Activated T-cell treated with anti-CD3 and anti-CD28 coated beads, Interleukin-2, amount 50 U/mL, for 72 hours (primary cell): ENCODE results near the gene KRT5. TPM values are rescaled to one million over a fixed set of nuclear protein-coding genes. Genes with fewer than 3 reads are reported as not detected.
"Not testable (repeated sequence)": the region's sequence is repeated elsewhere in the genome, so short reads cannot be mapped to it uniquely, and the experiment has no call there.

ENCODE experiments used
- ATAC-seq, 2 donors: fragments of 150-1000 bp; cut with Tn5 transposase; replicated peaks in 1 of 2; 2 replicates each; pipeline ENCODE4 v1.10.0; 2021; ENCODE audit warnings: moderate library complexity in 2 of 2, mild to moderate bottlenecking in 1 of 2
- DNase-seq, 2 donors: peaks; one replicate each; pipeline ENCODE4 v3.0.0; 2021 to 2022; ENCODE audit warnings: mixed read lengths in 1 of 2
- H3K27ac Mint-ChIP-seq: one replicate; pipeline ENCODE4 v1.8.0; 2022; ENCODE audit warnings: mild to moderate bottlenecking, moderate library complexity, mixed read lengths
- H3K27me3 Mint-ChIP-seq: one replicate; pipeline ENCODE4 v1.8.0; 2022; ENCODE audit warnings: low read depth, mixed read lengths
- H3K36me3 Mint-ChIP-seq, 2 donors: one replicate each; pipeline ENCODE4 v1.8.0; 2022; ENCODE audit warnings: mixed read lengths in 2 of 2, mild to moderate bottlenecking in 1 of 2; ENCODE audit not compliant: insufficient read depth in 2 of 2
- H3K4me1 Mint-ChIP-seq: one replicate; pipeline ENCODE4 v1.8.0; 2022; ENCODE audit warnings: low read depth, mixed read lengths
- H3K4me3 Mint-ChIP-seq, 2 donors: one replicate each; pipeline ENCODE4 v1.8.0; 2022; ENCODE audit warnings: mild to moderate bottlenecking in 2 of 2, mixed read lengths in 2 of 2, moderate library complexity in 2 of 2
- H3K9me3 Mint-ChIP-seq, 2 donors: one replicate each; pipeline ENCODE4 v1.8.0; 2022; ENCODE audit warnings: mixed read lengths in 2 of 2
- total RNA-seq, 2 donors: library from RNA; stranded (reverse); gene quantifications; one replicate each; pipeline ENCODE4 v1.2.3, GENCODE V29; 2022

The KRT5 gene
- total RNA-seq, 2 donors from 2014 or later, result not detected

- H3K4me1 Mint-ChIP-seq, result no peaks in the 10 kb centered on the region
- DNase-seq (no peak), ATAC-seq (no peak)
- H3K36me3 Mint-ChIP-seq, result peaks cover 0 to 6% of the 10 kb centered on the region in 2 donors
- no peak overlapping the region for H3K27ac Mint-ChIP-seq
- peaks cover 47% of the 10 kb centered on the region for H3K27me3 Mint-ChIP-seq
- H3K9me3 Mint-ChIP-seq, result peaks cover 5 to 6% of the 10 kb centered on the region in 2 donors
- H3K4me3 Mint-ChIP-seq, result no peak overlapping the region
Observed at GRCh38 chr12:52508211-52508610, 12.0 kb downstream of the KRT5 start.

- H3K9me3 Mint-ChIP-seq, result peaks cover 5 to 6% of the 10 kb centered on the region in 2 donors
- H3K27ac Mint-ChIP-seq, result no peak overlapping the region
- H3K27me3 Mint-ChIP-seq, result peaks cover 40% of the 10 kb centered on the region
- no peak for ATAC-seq
- no peaks in the 10 kb centered on the region for H3K4me1 Mint-ChIP-seq
- no peak overlapping the region for H3K4me3 Mint-ChIP-seq
- no peak for DNase-seq
- peaks cover 0 to 6% of the 10 kb centered on the region in 2 donors for H3K36me3 Mint-ChIP-seq
Observed at GRCh38 chr12:52506858-52507715, 13.1 kb downstream of the KRT5 start.

- H3K36me3 Mint-ChIP-seq, result no peaks in the 10 kb centered on the region
Observed at GRCh38 chr12:52502877-52503276, 17.3 kb downstream of the KRT5 start.

GRCh38 chr12:52501490-52501889 is 18.7 kb downstream of the KRT5 start:
- Mint-ChIP-seq H3K4me1 (no peaks in the 10 kb centered on the region), H3K27ac (no peak overlapping the region), H3K9me3 (no peaks in the 10 kb centered on the region), H3K4me3 (no peak overlapping the region), H3K36me3 (no peaks in the 10 kb centered on the region), H3K27me3 (peaks cover 13% of the 10 kb centered on the region)
- no peak for ATAC-seq
- no peak for DNase-seq

More at GRCh38 chr12:52502877-52503276, 17.3 kb downstream of the KRT5 start:
- Mint-ChIP-seq H3K4me1 (no peaks in the 10 kb centered on the region), H3K9me3 (no peaks in the 10 kb centered on the region), H3K27ac (no peak overlapping the region), H3K27me3 (peaks cover 25% of the 10 kb centered on the region), H3K4me3 (no peak overlapping the region)
- DNase-seq (no peak), ATAC-seq (no peak)

- not testable (repeated sequence) for H3K9me3 Mint-ChIP-seq, H3K4me3 Mint-ChIP-seq, ATAC-seq, DNase-seq, H3K27me3 Mint-ChIP-seq, H3K27ac Mint-ChIP-seq, H3K36me3 Mint-ChIP-seq, H3K4me1 Mint-ChIP-seq
Observed at GRCh38 chr12:52500574-52500973, 19.6 kb downstream of the KRT5 start.

- Mint-ChIP-seq H3K9me3 (no peaks in the 10 kb centered on the region), H3K4me1 (no peaks in the 10 kb centered on the region), H3K27ac (no peak overlapping the region), H3K27me3 (peaks cover 12% of the 10 kb centered on the region), H3K36me3 (no peaks in the 10 kb centered on the region), H3K4me3 (no peak overlapping the region)
- ATAC-seq (no peak), DNase-seq (no peak)
Observed at GRCh38 chr12:52499806-52500560, 20.2 kb downstream of the KRT5 start.

- H3K4me3 Mint-ChIP-seq, result no peak overlapping the region
- H3K36me3 Mint-ChIP-seq, result no peaks in the 10 kb centered on the region
- DNase-seq (no peak), ATAC-seq (no peak)
- H3K9me3 Mint-ChIP-seq, result no peaks in the 10 kb centered on the region
- H3K4me1 Mint-ChIP-seq, result no peaks in the 10 kb centered on the region
- peaks cover 14% of the 10 kb centered on the region for H3K27me3 Mint-ChIP-seq
- no peak overlapping the region for H3K27ac Mint-ChIP-seq
Observed at GRCh38 chr12:52498946-52499345, 21.2 kb downstream of the KRT5 start.

GRCh38 chr12:52497975-52498374 is 22.2 kb downstream of the KRT5 start:
- DNase-seq, result no peak
- no peaks in the 10 kb centered on the region for H3K36me3 Mint-ChIP-seq
- ATAC-seq, result no peak
- H3K4me3 Mint-ChIP-seq, result no peak overlapping the region
- no peak overlapping the region for H3K27ac Mint-ChIP-seq
- no peaks in the 10 kb centered on the region for H3K9me3 Mint-ChIP-seq
- no peaks in the 10 kb centered on the region for H3K4me1 Mint-ChIP-seq
- H3K27me3 Mint-ChIP-seq, result peaks cover 14% of the 10 kb centered on the region

GRCh38 chr12:52496590-52497071 is 23.6 kb downstream of the KRT5 start:
- H3K36me3 Mint-ChIP-seq, result no peaks in the 10 kb centered on the region
- no peak for ATAC-seq
- no peak for DNase-seq
- peaks cover 23% of the 10 kb centered on the region for H3K27me3 Mint-ChIP-seq
- no peak overlapping the region for H3K4me3 Mint-ChIP-seq
- no peak overlapping the region for H3K27ac Mint-ChIP-seq
- no peaks in the 10 kb centered on the region for H3K9me3 Mint-ChIP-seq
- no peaks in the 10 kb centered on the region for H3K4me1 Mint-ChIP-seq

GRCh38 chr12:52496054-52496453 is 24.1 kb downstream of the KRT5 start:
- Mint-ChIP-seq H3K9me3 (no peaks in the 10 kb centered on the region), H3K27me3 (peaks cover 29% of the 10 kb centered on the region), H3K27ac (no peak overlapping the region), H3K36me3 (no peaks in the 10 kb centered on the region), H3K4me3 (no peak overlapping the region), H3K4me1 (no peaks in the 10 kb centered on the region)
- no peak for ATAC-seq
- DNase-seq, result no peak

GRCh38 chr12:52495389-52495788 is 24.8 kb downstream of the KRT5 start:
- Mint-ChIP-seq H3K9me3 (no peaks in the 10 kb centered on the region), H3K4me3 (no peak overlapping the region), H3K27ac (no peak overlapping the region), H3K36me3 (no peaks in the 10 kb centered on the region), H3K4me1 (no peaks in the 10 kb centered on the region), H3K27me3 (peaks cover 33% of the 10 kb centered on the region)
- no peak for DNase-seq
- ATAC-seq, result no peak

- H3K36me3 Mint-ChIP-seq, result no peaks in the 10 kb centered on the region
- ATAC-seq (no peak), DNase-seq (no peak)
- H3K27ac Mint-ChIP-seq, result no peak overlapping the region
- no peaks in the 10 kb centered on the region for H3K4me1 Mint-ChIP-seq
- peaks cover 33% of the 10 kb centered on the region for H3K27me3 Mint-ChIP-seq
- H3K9me3 Mint-ChIP-seq, result no peaks in the 10 kb centered on the region
- no peak overlapping the region for H3K4me3 Mint-ChIP-seq
Observed at GRCh38 chr12:52494518-52494917, 25.7 kb downstream of the KRT5 start.

- Mint-ChIP-seq H3K9me3 (no peaks in the 10 kb centered on the region), H3K36me3 (no peaks in the 10 kb centered on the region), H3K4me1 (no peaks in the 10 kb centered on the region), H3K4me3 (no peak overlapping the region), H3K27me3 (peaks cover 33% of the 10 kb centered on the region), H3K27ac (no peak overlapping the region)
- DNase-seq, result no peak
- no peak for ATAC-seq
Observed at GRCh38 chr12:52494100-52494499, 26.1 kb downstream of the KRT5 start.
